Measurements from ENCODE around the gene QKI.
A peak's percentile ranks its signal among the peaks of the same experiment; 100 is the strongest.

The QKI gene

DNA sequence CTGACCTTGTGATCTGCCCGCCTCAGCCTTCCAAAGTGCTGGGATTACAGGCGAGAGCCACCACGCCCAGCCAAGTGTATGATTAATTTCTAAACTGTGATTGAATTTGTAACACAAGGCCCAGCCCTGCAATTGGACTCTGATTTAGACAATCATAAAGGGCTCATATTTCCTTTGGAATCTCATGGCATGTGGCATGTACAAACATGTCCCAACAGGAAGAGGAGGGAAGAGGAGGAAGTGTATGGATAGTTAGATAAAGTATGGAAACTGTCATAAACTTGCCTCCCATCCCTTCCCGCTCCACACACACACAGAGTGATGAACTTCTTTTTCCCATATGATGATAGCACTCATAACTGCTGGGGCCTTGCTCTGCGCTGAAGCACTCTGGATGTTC is 27.2 kb upstream of the QKI start:
- Histone ChIP-seq H3K9me3 (no peaks in the 10 kb centered on the region), H3K4me1 (no peaks in the 10 kb centered on the region), H3K4me3 (no peak overlapping the region), H3K36me3 (no peaks in the 10 kb centered on the region), H3K27me3 (no peaks in the 10 kb centered on the region), H3K27ac (no peak overlapping the region)
- TF ChIP-seq, protein P1, sequence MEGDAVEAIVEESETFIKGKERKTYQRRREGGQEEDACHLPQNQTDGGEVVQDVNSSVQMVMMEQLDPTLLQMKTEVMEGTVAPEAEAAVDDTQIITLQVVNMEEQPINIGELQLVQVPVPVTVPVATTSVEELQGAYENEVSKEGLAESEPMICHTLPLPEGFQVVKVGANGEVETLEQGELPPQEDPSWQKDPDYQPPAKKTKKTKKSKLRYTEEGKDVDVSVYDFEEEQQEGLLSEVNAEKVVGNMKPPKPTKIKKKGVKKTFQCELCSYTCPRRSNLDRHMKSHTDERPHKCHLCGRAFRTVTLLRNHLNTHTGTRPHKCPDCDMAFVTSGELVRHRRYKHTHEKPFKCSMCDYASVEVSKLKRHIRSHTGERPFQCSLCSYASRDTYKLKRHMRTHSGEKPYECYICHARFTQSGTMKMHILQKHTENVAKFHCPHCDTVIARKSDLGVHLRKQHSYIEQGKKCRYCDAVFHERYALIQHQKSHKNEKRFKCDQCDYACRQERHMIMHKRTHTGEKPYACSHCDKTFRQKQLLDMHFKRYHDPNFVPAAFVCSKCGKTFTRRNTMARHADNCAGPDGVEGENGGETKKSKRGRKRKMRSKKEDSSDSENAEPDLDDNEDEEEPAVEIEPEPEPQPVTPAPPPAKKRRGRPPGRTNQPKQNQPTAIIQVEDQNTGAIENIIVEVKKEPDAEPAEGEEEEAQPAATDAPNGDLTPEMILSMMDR (IDR thresholded peaks at IDR 0.05) = no peak
- DNase-seq = no peak
- intact Hi-C loops (cut with DNase I; ENCODE audit: low total_unique reads) = no loop called here

DNA sequence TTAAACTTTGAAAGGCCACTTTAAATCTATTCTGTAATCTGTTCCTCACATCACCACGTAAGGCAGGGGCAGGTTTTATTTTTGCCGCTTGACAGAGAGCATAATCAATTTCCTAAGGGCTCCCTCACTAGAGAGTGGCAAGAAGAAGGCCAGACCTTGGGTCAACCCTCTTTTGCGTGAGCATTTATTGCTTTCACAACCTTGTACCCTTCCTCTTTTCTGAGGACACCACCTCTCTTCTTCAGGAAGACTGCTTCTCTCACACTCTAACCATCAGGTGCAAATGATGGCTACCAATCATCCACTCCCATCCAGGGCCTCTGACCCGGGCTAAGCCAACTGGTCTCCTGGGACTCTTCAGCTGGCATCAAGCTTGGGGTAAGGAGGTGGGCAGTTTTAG is 25.2 kb upstream of the QKI start:
- no peak overlapping the region for H3K27ac ChIP-seq
- no peaks in the 10 kb centered on the region for H3K27me3 ChIP-seq
- H3K4me1 ChIP-seq = no peaks in the 10 kb centered on the region
- DNase-seq = no peak
- no peaks in the 10 kb centered on the region for H3K9me3 ChIP-seq
- H3K36me3 ChIP-seq = no peaks in the 10 kb centered on the region
- H3K4me3 ChIP-seq = no peak overlapping the region
- intact Hi-C loops (cut with DNase I; ENCODE audit: low total_unique reads) = no loop called here
- TF ChIP-seq, protein P1 (IDR thresholded peaks at IDR 0.05) = no peak

DNA sequence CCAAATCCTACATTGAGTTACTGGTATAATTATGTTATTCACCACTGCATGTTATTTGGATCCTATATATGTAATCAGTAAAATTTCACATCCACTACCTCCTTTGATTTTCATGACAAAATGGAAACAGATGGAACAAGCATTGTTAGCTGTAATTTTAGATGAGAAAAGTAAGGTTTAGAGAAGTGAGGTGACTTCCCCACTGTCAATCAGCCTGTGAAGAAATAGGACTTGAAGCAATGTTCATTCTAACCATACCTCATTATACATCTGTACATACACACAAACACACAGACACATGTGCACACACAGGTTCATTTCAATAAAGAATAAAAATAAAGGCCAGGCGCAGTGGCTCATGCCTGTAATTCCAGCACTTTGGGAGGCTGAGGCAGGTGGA is 23.7 kb upstream of the QKI start:
- intact Hi-C loops (cut with DNase I; ENCODE audit: low total_unique reads) = no loop called here
- H3K27ac ChIP-seq = no peak overlapping the region
- H3K27me3 ChIP-seq = no peaks in the 10 kb centered on the region
- no peaks in the 10 kb centered on the region for H3K9me3 ChIP-seq
- DNase-seq = no peak
- no peak overlapping the region for H3K4me3 ChIP-seq
- TF ChIP-seq, protein P1 (IDR thresholded peaks at IDR 0.05) = no peak
- H3K4me1 ChIP-seq = no peaks in the 10 kb centered on the region
- no peaks in the 10 kb centered on the region for H3K36me3 ChIP-seq

DNA sequence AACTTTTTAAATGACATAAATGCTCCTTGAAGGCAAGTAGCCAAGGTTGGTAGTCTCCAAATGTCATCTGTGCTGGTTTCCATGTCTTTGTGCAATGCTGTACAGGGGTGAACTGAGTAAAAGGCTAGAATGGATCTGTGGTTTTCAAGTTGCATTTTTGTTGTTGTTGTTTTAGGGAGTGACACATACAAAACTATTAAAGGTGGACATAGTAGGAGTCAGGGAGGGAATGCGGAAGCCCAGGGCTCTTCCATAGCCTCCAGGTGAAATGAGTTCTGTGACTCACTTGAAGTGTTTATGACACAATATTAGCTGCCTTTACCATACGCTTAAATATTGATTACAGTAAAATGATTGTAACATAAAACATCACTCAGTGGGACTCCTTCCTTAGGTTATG is 22.5 kb upstream of the QKI start:
- H3K27ac ChIP-seq = no peak overlapping the region
- no peak overlapping the region for H3K4me3 ChIP-seq
- H3K9me3 ChIP-seq = no peaks in the 10 kb centered on the region
- DNase-seq = no peak
- intact Hi-C loops (cut with DNase I; ENCODE audit: low total_unique reads) = no loop called here
- no peaks in the 10 kb centered on the region for H3K4me1 ChIP-seq
- no peaks in the 10 kb centered on the region for H3K27me3 ChIP-seq
- H3K36me3 ChIP-seq = no peaks in the 10 kb centered on the region
- TF ChIP-seq, protein P1 (IDR thresholded peaks at IDR 0.05) = no peak

DNA sequence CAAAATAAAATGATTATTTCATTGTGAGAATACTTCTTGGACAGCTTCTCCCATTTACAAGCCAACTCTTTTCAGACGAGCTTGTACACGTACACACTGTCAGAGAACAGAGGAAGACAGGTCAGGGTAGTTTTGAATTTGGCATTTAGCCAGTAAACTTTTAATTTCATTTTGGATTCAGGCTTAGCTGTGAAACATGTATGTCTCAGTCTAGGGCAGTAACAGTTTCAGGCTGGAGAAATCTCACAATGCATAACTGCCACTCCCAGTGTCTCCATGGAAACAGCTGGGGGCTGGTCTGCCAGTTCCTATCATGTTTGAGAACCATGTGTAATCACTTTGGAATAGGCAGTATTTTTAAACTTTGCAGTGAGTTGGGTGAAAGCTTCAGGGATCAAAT is 22.0 kb upstream of the QKI start:
- intact Hi-C loops (cut with DNase I; ENCODE audit: low total_unique reads) = no loop called here
- Histone ChIP-seq H3K4me1 (peaks cover 0 to 5% (median 0%) of the 10 kb centered on the region in 4 donors), H3K4me3 (no peak overlapping the region), H3K36me3 (no peaks in the 10 kb centered on the region), H3K9me3 (no peaks in the 10 kb centered on the region), H3K27ac (no peak overlapping the region), H3K27me3 (no peaks in the 10 kb centered on the region)
- TF ChIP-seq, protein P1 (IDR thresholded peaks at IDR 0.05) = no peak
- peak in 1 of 2 donors; percentile 45 for DNase-seq

DNA sequence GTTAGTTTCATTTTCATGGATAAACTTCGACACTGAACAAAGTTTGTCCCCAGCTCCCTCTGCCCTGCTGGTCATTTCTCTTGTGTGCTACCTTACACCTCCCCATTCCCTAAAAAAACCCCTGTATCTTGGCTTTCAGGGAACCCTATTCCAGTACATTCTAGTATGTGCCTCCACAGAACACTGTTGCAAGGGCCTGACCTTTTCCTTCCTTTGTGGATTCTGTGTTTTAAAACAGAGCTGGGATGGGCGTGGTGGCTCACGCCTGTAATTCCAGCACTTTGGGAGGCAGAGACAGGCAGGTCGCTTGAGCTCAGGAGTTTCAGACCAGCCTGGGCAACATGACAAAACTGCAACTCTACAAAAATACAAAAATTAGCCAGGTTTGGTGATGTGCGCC is 20.6 kb upstream of the QKI start:
- Histone ChIP-seq H3K27me3 (no peaks in the 10 kb centered on the region), H3K9me3 (no peaks in the 10 kb centered on the region), H3K36me3 (no peaks in the 10 kb centered on the region), H3K4me3 (no peak overlapping the region), H3K27ac (no peak overlapping the region), H3K4me1 (peaks cover 0 to 5% (median 0%) of the 10 kb centered on the region in 4 donors)
- TF ChIP-seq, protein P1 (IDR thresholded peaks at IDR 0.05) = no peak
- intact Hi-C loops (cut with DNase I; ENCODE audit: low total_unique reads) = no loop called here
- DNase-seq = no peak

Data from tibial artery (tissue), 4 donors.